ENCODE data around the gene RASGRP4.

RASGRP4 gene

DNA sequence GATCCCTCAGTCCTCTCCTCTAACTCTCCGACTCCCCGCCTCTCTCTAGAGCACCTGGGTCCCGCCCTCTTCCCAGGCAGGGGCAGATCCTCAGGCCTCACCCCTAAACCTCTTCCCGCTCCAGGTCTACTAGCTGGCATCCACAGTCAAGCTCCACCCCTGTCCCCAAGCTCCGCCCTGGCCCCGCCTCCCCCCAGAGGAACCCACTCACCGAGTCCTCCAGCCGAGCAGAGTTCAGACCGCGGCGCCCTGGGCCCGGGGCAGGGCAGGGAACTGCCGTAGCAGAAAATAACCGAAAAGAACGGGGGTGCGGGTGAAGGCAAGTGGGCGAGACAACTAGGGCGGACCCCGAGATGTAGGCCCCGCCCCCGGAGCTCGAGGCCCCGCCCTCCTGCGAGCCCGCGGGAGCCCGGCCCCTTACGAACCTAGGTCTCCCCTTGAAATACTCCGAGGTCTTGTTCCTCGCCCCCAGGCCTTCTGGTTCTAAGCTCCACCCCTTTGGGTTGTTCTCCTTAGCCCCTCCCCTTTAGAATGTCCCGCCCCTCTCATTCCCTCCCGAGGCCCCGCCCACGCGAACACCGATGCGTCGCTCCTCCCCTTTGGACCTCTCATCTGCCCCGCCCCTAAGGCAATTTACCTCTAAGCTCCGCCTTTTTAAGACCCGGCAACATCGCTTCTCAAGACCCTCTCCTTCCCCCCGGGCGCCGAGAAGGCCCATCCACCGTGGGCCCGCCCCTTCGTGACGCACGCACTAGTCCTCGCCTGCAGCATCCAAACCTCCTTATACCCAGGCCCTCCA, 38.3 kb downstream of the RASGRP4 start, which contains the start of gene GGN:
Gene GGN (minus strand): TSS at position 485 of the 799 bp plus-strand sequence. CDS start 773 bp downstream, outside the sequence.
- peak; percentile 88 to 91 for DNase-seq

- DNase-seq = no peak
Observed at GRCh38 chr19:38386971-38387549, 39.0 kb downstream of the RASGRP4 start.

DNA sequence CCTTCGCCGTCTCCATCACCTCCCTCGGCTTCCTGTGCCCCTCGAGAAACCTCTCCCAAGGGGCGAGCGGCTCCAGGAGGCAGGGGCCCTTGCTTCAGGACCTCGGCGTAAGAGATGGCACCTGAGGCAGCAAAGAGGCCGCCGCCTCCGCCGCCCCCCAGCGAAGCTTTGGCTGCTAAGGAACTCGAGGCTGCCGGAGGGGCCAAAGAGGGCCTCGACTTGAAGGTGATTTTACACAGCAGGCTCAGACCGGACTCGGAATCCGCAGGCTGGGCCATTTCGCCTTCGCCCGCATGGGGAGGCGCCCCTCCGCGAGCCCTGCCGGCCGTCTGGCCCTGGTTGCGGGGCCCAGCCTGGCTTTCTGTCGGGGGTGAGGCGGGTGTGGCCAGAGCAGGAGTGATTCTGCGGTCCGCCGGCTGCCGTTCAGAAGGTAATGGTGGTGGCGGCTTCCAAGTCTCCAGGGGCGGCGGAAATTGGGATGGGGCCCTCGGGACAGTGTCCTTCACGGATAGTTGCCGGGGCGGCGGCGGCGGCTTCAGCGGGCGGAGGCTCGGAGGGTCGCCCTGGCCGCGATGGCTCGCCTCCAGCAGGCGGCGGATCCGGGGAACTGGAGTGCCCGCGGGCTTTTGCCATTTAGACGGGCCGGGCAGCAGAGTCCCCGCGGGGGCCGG, 39.6 kb downstream of the RASGRP4 start:
- no peak for DNase-seq

- DNase-seq = no peak
Observed at GRCh38 chr19:38385804-38386257, 40.2 kb downstream of the RASGRP4 start.

GRCh38 chr19:38385057-38385803, 40.8 kb downstream of the RASGRP4 start:
- no peak for DNase-seq

DNA sequence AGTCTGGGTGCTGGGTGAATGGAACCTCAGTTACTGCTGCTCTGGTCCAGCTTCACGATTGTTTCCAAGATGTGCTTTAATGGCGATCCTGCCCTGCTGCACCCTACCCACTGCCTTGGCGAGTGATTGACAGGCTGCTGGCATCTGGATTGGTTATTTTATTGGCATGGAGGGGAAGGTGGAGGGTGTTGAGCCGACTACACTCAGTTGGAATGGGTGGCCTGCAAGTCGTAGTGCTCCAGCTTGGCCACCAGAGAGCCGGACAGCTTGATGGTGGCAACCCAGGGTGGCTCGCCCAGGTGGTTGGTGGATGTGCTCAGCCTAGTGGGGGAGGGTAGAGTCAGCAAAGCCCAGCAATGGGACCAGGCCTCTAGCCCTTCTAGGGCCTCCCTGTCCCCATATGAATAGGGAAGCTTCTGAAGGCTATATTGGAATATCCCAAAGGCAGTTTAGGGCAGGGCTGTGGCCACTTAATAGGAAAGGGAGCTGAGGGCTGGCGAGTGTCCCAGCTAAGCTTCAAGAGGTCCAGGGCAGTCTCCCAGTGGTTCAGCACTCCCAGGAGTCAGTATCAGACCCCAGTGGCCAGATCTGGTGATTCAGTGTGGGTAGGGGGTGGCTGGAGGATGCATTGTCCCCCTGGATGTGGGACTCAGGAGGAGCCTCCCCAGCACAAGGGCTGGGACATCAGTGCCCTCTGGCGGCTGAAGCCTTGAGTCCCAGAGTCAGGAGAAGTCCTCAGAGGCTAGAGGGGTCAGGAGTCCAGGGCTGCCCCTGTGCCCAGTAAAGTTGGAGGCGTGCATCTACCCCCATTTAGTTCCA, 41.6 kb downstream of the RASGRP4 start:
- DNase-seq = no peak

GRCh38 chr19:38383743-38384142, 42.3 kb downstream of the RASGRP4 start:
- no peak for DNase-seq

GRCh38 chr19:38383184-38383583, 42.8 kb downstream of the RASGRP4 start:
- DNase-seq = no peak

GRCh38 chr19:38381138-38381537, 44.9 kb downstream of the RASGRP4 start:
- DNase-seq = no peak

- no peak for DNase-seq
Observed at GRCh38 chr19:38378866-38379265, 47.2 kb downstream of the RASGRP4 start.

GRCh38 chr19:38377052-38377451, 49.0 kb downstream of the RASGRP4 start:
- no peak for DNase-seq

DNA sequence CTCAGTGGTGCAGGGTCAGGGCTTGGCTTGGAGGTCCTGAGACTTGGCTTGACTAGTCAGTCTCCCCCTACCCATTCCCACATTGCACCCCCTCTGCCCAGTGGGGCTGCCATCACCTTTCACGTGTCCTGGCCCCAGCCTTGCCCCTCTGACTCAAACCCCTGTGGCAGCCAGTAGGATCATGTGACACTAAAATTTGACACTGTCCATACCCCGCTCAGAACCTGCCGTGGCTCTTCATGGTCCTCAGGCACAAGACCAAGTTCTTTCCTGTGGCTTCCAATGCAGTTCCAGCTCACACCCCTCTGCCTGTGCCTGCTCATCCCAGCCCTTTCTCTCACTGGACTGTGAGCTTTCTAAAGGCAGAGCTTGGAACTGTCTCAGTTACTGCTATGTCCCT, 49.4 kb downstream of the RASGRP4 start:
- DNase-seq = no peak

DNA sequence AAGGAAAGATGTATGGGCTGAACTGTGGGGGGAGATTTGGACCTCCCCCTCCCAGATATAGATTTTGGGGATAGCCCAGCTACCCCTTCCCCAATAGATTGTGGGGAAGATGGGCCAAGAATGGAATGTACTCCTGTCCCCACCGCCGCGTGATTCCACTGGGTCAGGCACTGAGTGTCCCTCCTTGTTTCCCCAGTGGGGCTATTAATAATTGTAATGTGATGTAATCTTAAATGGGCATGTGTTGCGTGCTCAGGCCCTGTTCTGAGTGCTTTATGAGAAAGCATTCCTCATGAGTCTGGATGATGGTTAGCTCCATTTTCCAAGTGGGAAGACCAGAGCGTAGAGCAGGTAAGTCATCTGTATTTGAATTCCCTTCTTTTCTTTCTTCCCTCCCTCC, 50.3 kb downstream of the RASGRP4 start:
- DNase-seq = no peak

DNA sequence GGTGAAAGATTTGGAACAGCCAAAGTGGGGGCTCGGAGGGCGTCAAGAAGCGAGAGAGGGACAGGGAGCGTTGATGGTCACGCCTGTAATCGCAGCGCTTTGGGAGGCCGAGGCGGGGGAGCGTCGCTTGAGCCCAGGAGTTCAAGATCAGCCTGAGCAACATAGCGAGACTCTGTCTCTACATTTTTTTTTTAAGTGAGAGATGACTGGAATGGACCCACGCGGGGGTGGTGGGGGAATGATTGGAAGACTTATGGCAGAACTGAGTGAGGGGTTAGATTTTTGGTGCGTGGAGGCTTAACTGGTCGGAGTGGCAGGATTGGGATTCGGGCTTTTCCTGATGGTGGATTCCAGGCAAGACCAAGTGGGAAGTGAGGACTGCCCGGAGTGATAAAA, 50.9 kb downstream of the RASGRP4 start:
- DNase-seq = no peak

- DNase-seq = peak; percentile 99
Observed at GRCh38 chr19:38374332-38375097, 51.5 kb downstream of the RASGRP4 start, which contains the start of gene PSMD8. PSMD8 (plus strand) TSS chr19:38374571; CDS start chr19:38374602, 31 bp downstream.

DNA sequence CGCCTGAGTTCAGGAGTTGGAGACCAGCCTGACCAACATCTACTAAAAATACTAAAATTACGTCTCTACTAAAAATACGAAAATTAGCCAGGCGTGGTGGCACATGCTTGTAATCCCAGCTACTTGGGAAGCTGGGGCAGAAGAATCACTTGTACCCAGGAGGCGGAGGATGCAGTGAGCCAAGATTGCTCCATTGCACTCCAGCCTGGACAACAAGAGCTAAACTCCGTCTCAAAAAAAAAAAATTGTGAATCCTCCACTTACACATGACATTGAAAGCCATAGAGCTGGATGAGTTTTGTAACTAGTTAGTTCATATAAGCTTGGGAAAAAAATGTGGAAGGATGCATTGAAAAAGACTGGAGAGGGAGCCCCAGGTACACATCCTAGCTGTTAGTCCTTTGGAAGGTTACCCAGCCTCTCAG, 52.1 kb downstream of the RASGRP4 start:
- DNase-seq = no peak

- DNase-seq = no peak
Observed at GRCh38 chr19:38371081-38371480, 54.9 kb downstream of the RASGRP4 start.

DNA sequence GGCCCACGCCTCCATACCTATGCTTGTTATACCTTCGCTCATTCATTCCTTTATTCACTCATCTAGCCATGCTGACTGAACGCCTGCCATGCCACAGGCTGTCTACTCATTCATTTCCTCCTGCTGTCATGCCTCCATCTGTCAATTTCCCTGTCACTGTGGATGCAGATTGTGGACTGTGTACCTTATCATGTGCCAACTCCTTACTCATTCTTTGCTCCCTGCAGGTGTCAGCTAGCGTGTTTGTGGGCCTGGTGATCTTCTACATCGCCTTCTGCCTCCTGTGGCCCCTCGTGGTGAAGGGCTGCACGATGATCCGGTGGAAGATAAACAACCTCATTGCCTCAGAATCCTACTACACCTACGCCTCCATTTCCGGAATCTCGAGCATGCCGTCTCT, 55.7 kb downstream of the RASGRP4 start:
- no peak for DNase-seq

GRCh38 chr19:38369584-38369983, 56.4 kb downstream of the RASGRP4 start:
- no peak for DNase-seq

- DNase-seq = no peak
Observed at GRCh38 chr19:38367041-38367440, 59.0 kb downstream of the RASGRP4 start.

Measured in NCI-H1930 (cell line).